Liver (tissue), 9 donors: ENCODE results near the gene TMCO4. TPM values are rescaled to one million over a fixed set of nuclear protein-coding genes. Genes with fewer than 3 reads are reported as not detected.

Source experiments
- DNase-seq: peaks from one replicate; pipeline ENCODE4 v3.0.0-alpha.2; 2017; ENCODE audit warnings: low spot score
- H3K27ac ChIP-seq, 2 donors: one replicate each; pipeline ENCODE4 v1.7.0; 2013; ENCODE audit warnings: inconsistent platforms in 2 of 2, low read length in 2 of 2, control low read depth in 1 of 2, low read depth in 1 of 2, mild to moderate bottlenecking in 1 of 2
- H3K27me3 ChIP-seq, 4 donors: one replicate each; pipeline versions ENCODE4 v1.6.1 to v1.7.0; 2013; ENCODE audit warnings: low read length in 3 of 4, inconsistent platforms in 1 of 4, mild to moderate bottlenecking in 1 of 4, moderate library complexity in 1 of 4; ENCODE audit not compliant: control insufficient read depth in 4 of 4, insufficient read depth in 4 of 4
- H3K36me3 ChIP-seq, 4 donors: one replicate each; pipeline versions ENCODE4 v1.6.1 to v1.7.0; 2013; ENCODE audit warnings: low read length in 3 of 4, mild to moderate bottlenecking in 3 of 4, low read depth in 1 of 4, moderate library complexity in 1 of 4; ENCODE audit not compliant: control insufficient read depth in 4 of 4, insufficient read depth in 3 of 4
- H3K4me1 ChIP-seq, 4 donors: one replicate each; pipeline versions ENCODE4 v1.6.1 to v1.7.0; 2013; ENCODE audit warnings: low read length in 3 of 4, mild to moderate bottlenecking in 3 of 4, moderate library complexity in 1 of 4; ENCODE audit not compliant: control insufficient read depth in 4 of 4, insufficient read depth in 4 of 4
- H3K4me3 ChIP-seq, 3 donors: one replicate each; pipeline versions ENCODE4 v1.6.1 to v1.7.0; 2013; ENCODE audit warnings: low read length in 3 of 3, control low read depth in 1 of 3, low read depth in 1 of 3, mild to moderate bottlenecking in 1 of 3
- H3K9ac ChIP-seq, 2 donors: one replicate each; pipeline ENCODE4 v1.7.0; 2013; ENCODE audit warnings: low read length in 2 of 2, mild to moderate bottlenecking in 2 of 2, moderate library complexity in 2 of 2, control low read depth in 1 of 2, low read depth in 1 of 2
- H3K9me3 ChIP-seq, 4 donors: one replicate each; pipeline versions ENCODE4 v1.6.1 to v1.7.0; 2013; ENCODE audit warnings: low read length in 3 of 4; ENCODE audit not compliant: control insufficient read depth in 4 of 4
- EGR1 ChIP-seq, 2 donors: IDR thresholded peaks; 2 replicates each; pipeline ENCODE4 v1.6.1; 2016 to 2018; ENCODE audit warnings: antibody characterized with exemption in 2 of 2, low read depth in 2 of 2
- FOXA1 ChIP-seq: IDR thresholded peaks from 2 replicates; pipeline ENCODE4 v1.6.1; 2016; ENCODE audit warnings: antibody characterized with exemption
- HNF4A ChIP-seq, 2 donors: conservative IDR thresholded peaks; 2 replicates each; pipeline ENCODE4 v1.6.1; 2016; ENCODE audit warnings: antibody characterized with exemption in 2 of 2, mild to moderate bottlenecking in 2 of 2
- HNF4G ChIP-seq: IDR thresholded peaks from 2 replicates; pipeline ENCODE4 v1.6.1; 2016; ENCODE audit warnings: antibody characterized with exemption
- JUND ChIP-seq, 2 donors: IDR thresholded peaks; 2 replicates each; pipeline ENCODE4 v1.6.1; 2016; ENCODE audit warnings: antibody characterized with exemption in 2 of 2
- NR2F2 ChIP-seq: IDR thresholded peaks from 2 replicates; pipeline ENCODE4 v1.6.1; 2016; ENCODE audit warnings: antibody characterized with exemption
- RAD21 ChIP-seq, 2 donors: IDR thresholded peaks; 2 replicates each; pipeline ENCODE4 v1.6.1; 2016; ENCODE audit warnings: antibody characterized with exemption in 2 of 2, mild to moderate bottlenecking in 2 of 2
- RXRA ChIP-seq, 2 donors: IDR thresholded peaks; 2 replicates each; pipeline ENCODE4 v1.6.1; 2017 to 2018; ENCODE audit warnings: antibody characterized with exemption in 2 of 2, mild to moderate bottlenecking in 1 of 2
- TAF1 ChIP-seq: conservative IDR thresholded peaks from 2 replicates; pipeline ENCODE4 v1.6.1; 2016; ENCODE audit warnings: antibody characterized with exemption, mild to moderate bottlenecking
- ZBTB33 ChIP-seq: IDR thresholded peaks from 2 replicates; pipeline ENCODE4 v1.6.1; 2016; ENCODE audit warnings: antibody characterized with exemption
- WGBS: extraction: QIAGEN DNeasy Blood & Tissue Kit; methylation state at CpG from one replicate; pipeline ENCODE4 v1.1.7; 2013; 5-methylcytosine and 5-hydroxymethylcytosine counted together
- polyA plus RNA-seq, 2 donors: library from polyadenylated mRNA; stranded (reverse) in 1 of 2; unstranded in 1 of 2; fragments of 200-250 nt in 1 of 2; fragments of >200 nt in 1 of 2; fragmentation: Nextera tagmentation in 1 of 2; extraction: Ambion mirVana in 1 of 2; gene quantifications; one replicate each; pipeline versions ENCODE4 v1.2.1 to v1.2.3, GENCODE V29; 2013 to 2015
- total RNA-seq, 2 donors: library from RNA; depleted of rRNA; stranded (reverse); fragments of >200 nt; gene quantifications; one replicate each; pipeline ENCODE4 v1.2.3, GENCODE V29; 2014
- TF ChIP-seq, protein P1 (sequence below): IDR thresholded peaks from 2 replicates; pipeline ENCODE4 v1.6.1; 2016; ENCODE audit warnings: antibody characterized with exemption, mild to moderate bottlenecking
- TF ChIP-seq, protein P2 (sequence below): IDR thresholded peaks from 2 replicates; pipeline ENCODE4 v1.6.1; 2016; ENCODE audit warnings: antibody characterized with exemption
- TF ChIP-seq, protein P3 (sequence below): fragments of 150-350 bp; IDR thresholded peaks from 2 replicates; pipeline ENCODE4 v1.5.1; 2017; ENCODE audit warnings: improper control_type of control experiment, low read depth, low read length; ENCODE audit not compliant: missing input control
- donor health status: healthy.
- donor health status: healthy.
- donor health status: healthy.
- donor health status: healthy.
- donor health status: healthy.

TMCO4 gene
- total and polyA plus RNA-seq, 4 donors = 4.0 to 9.5 (median 6.0) TPM

DNA sequence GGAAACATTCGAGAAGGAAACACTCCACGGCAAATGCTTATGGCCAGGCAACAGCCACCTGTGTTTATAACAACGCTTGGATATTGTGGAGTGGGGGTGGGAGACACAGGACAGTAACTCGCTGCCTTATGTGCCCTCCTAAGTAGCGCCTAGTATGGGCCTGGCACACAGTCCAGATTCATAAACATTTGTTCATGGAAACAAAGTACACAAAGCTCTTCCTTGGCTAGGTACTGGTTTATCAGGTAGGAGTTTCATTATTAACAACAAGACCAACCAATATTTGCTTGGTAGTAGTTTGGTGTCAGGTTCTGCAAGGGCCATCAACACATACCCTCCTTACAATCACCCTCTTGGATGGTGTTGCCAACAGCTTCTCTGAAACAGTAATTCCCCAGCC lies 23.4 kb downstream of the TMCO4 start:
- Histone ChIP-seq H3K27ac (no peak overlapping the region), H3K9ac (no peak overlapping the region), H3K4me3 (no peak overlapping the region), H3K9me3 (no peaks in the 10 kb centered on the region), H3K27me3 (no peaks in the 10 kb centered on the region), H3K36me3 (peaks cover 4 to 30% (median 14%) of the 10 kb centered on the region in 4 donors), H3K4me1 (no peaks in the 10 kb centered on the region)
- no peak for TF ChIP-seq ZBTB33
- no peak for TF ChIP-seq HNF4G
- TF ChIP-seq, protein P1, sequence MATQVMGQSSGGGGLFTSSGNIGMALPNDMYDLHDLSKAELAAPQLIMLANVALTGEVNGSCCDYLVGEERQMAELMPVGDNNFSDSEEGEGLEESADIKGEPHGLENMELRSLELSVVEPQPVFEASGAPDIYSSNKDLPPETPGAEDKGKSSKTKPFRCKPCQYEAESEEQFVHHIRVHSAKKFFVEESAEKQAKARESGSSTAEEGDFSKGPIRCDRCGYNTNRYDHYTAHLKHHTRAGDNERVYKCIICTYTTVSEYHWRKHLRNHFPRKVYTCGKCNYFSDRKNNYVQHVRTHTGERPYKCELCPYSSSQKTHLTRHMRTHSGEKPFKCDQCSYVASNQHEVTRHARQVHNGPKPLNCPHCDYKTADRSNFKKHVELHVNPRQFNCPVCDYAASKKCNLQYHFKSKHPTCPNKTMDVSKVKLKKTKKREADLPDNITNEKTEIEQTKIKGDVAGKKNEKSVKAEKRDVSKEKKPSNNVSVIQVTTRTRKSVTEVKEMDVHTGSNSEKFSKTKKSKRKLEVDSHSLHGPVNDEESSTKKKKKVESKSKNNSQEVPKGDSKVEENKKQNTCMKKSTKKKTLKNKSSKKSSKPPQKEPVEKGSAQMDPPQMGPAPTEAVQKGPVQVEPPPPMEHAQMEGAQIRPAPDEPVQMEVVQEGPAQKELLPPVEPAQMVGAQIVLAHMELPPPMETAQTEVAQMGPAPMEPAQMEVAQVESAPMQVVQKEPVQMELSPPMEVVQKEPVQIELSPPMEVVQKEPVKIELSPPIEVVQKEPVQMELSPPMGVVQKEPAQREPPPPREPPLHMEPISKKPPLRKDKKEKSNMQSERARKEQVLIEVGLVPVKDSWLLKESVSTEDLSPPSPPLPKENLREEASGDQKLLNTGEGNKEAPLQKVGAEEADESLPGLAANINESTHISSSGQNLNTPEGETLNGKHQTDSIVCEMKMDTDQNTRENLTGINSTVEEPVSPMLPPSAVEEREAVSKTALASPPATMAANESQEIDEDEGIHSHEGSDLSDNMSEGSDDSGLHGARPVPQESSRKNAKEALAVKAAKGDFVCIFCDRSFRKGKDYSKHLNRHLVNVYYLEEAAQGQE = no peak
- no peak for TF ChIP-seq RXRA (IDR thresholded peaks at IDR 0.05)
- TF ChIP-seq NR2F2 = no peak
- no peak for TF ChIP-seq FOXA1
- TF ChIP-seq TAF1 = no peak
- TF ChIP-seq, protein P2, sequence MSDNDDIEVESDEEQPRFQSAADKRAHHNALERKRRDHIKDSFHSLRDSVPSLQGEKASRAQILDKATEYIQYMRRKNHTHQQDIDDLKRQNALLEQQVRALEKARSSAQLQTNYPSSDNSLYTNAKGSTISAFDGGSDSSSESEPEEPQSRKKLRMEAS = no peak
- TF ChIP-seq, protein P3, sequence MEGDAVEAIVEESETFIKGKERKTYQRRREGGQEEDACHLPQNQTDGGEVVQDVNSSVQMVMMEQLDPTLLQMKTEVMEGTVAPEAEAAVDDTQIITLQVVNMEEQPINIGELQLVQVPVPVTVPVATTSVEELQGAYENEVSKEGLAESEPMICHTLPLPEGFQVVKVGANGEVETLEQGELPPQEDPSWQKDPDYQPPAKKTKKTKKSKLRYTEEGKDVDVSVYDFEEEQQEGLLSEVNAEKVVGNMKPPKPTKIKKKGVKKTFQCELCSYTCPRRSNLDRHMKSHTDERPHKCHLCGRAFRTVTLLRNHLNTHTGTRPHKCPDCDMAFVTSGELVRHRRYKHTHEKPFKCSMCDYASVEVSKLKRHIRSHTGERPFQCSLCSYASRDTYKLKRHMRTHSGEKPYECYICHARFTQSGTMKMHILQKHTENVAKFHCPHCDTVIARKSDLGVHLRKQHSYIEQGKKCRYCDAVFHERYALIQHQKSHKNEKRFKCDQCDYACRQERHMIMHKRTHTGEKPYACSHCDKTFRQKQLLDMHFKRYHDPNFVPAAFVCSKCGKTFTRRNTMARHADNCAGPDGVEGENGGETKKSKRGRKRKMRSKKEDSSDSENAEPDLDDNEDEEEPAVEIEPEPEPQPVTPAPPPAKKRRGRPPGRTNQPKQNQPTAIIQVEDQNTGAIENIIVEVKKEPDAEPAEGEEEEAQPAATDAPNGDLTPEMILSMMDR = no peak
- DNase-seq = no peak
- 91% methylated on average over 5 of the region's 5 CpGs for WGBS

- Histone ChIP-seq H3K9me3 (no peaks in the 10 kb centered on the region), H3K9ac (no peak overlapping the region), H3K4me1 (no peaks in the 10 kb centered on the region), H3K27ac (no peak overlapping the region), H3K36me3 (peaks cover 4 to 30% (median 16%) of the 10 kb centered on the region in 4 donors), H3K4me3 (no peak overlapping the region), H3K27me3 (no peaks in the 10 kb centered on the region)
- TF ChIP-seq RAD21 (IDR thresholded peaks at IDR 0.05) (no peak), RXRA (IDR thresholded peaks at IDR 0.05) (no peak), HNF4G (no peak), FOXA1 (no peak), JUND (IDR thresholded peaks at IDR 0.05) (no peak), HNF4A (conservative IDR thresholded peaks at IDR 0.05) (no peak), EGR1 (IDR thresholded peaks at IDR 0.05; ENCODE audit: low read depth in 2 of 2) (no peak)
- WGBS = 97% methylated on average over 9 of the region's 9 CpGs
- no peak for DNase-seq
Observed at GRCh38 chr1:19775831-19776230, 23.9 kb downstream of the TMCO4 start.
